IMR-90 (cell line): ENCODE data around the gene PIGN. TPM values are rescaled to one million over a fixed set of nuclear protein-coding genes. Genes with fewer than 3 reads are reported as not detected.
A peak's percentile ranks its signal among the peaks of the same experiment; 100 is the strongest.

Experiments used
- ATAC-seq: fragments of 200-7000 bp; cut with Tn5 transposase; 2 replicates; pipeline ENCODE4 v1.9.1; 2020; ENCODE audit warnings: low read depth, mild to moderate bottlenecking, moderate library complexity
- BruUV-seq: library from RNA; stranded (reverse); fragments of 400-500 nt; replicated peaks from 2 replicates; lab custom pipeline; 2021; lab: Mats Ljungman, UMichigan
- CTCF ChIA-PET: fragments of 300-600 bp; formaldehyde crosslinking; extraction: SDS; loops from one replicate; lab custom pipeline; 2021; ENCODE audit warnings: antibody characterized with exemption; lab: Yijun Ruan, JAX
- POLR2A ChIA-PET: fragments of 300-600 bp; sonication (Branson Sonifier 250); formaldehyde crosslinking; loops from one replicate; lab custom pipeline; 2022; ENCODE audit warnings: antibody characterized with exemption; ENCODE audit not compliant: unreplicated experiment; lab: Charles Lee
- DNase-seq: peaks from one replicate; pipeline ENCODE4 v3.0.0; 2013
- H2AFZ ChIP-seq: replicated peaks from 2 replicates; pipeline ENCODE3; 2013; ENCODE audit warnings: low read length, mild to moderate bottlenecking; ENCODE audit not compliant: poor library complexity
- H2AK5ac ChIP-seq: 2 replicates; pipeline ENCODE4 v1.6.1; 2013; ENCODE audit warnings: low read depth, low read length, inconsistent platforms
- H2AK9ac ChIP-seq: replicated peaks from 2 replicates; pipeline ENCODE3; 2013; ENCODE audit warnings: mild to moderate bottlenecking, low read depth, low read length, moderate library complexity; ENCODE audit not compliant: poor library complexity
- H2BK120ac ChIP-seq: 2 replicates; pipeline ENCODE4 v1.6.1; 2013; ENCODE audit warnings: low read depth, low read length, inconsistent platforms
- H2BK15ac ChIP-seq: 3 replicates; pipeline ENCODE4 v1.6.1; 2013; ENCODE audit warnings: low read depth, low read length, inconsistent platforms
- H2BK20ac ChIP-seq: 2 replicates; pipeline ENCODE4 v1.6.1; 2013; ENCODE audit warnings: low read depth, mild to moderate bottlenecking, inconsistent platforms, low read length, moderate library complexity
- H2BK5ac ChIP-seq: 2 replicates; pipeline ENCODE4 v1.6.1; 2013; ENCODE audit warnings: mild to moderate bottlenecking, low read depth, low read length, inconsistent platforms; ENCODE audit not compliant: poor library complexity, severe bottlenecking
- H3K14ac ChIP-seq: replicated peaks from 2 replicates; pipeline ENCODE4 v1.6.1; 2013; ENCODE audit warnings: low read depth, low read length, inconsistent platforms
- H3K18ac ChIP-seq: 2 replicates; pipeline ENCODE4 v1.6.1; 2013; ENCODE audit warnings: low read depth, low read length, control low read depth
- H3K23ac ChIP-seq: 2 replicates; pipeline ENCODE4 v1.6.1; 2013; ENCODE audit warnings: low read depth, low read length, inconsistent platforms
- H3K27ac ChIP-seq: 2 replicates; pipeline ENCODE4 v1.5.1; 2013; ENCODE audit warnings: mild to moderate bottlenecking, control low read depth, low read length; ENCODE audit not compliant: insufficient read depth
- H3K27me3 ChIP-seq: 2 replicates; pipeline ENCODE4 v1.6.1; 2013; ENCODE audit warnings: low read length; ENCODE audit not compliant: control insufficient read depth, insufficient read depth
- H3K36me3 ChIP-seq: 2 replicates; pipeline ENCODE4 v1.6.1; 2013; ENCODE audit warnings: low read length, mixed read lengths; ENCODE audit not compliant: control insufficient read depth, insufficient read depth
- H3K4ac ChIP-seq: 2 replicates; pipeline ENCODE4 v1.6.1; 2013; ENCODE audit warnings: low read depth, low read length, inconsistent platforms
- H3K4me1 ChIP-seq: 2 replicates; pipeline ENCODE4 v1.6.1; 2013; ENCODE audit warnings: low read length, mixed read lengths; ENCODE audit not compliant: control insufficient read depth, insufficient read depth
- H3K4me2 ChIP-seq: 2 replicates; pipeline ENCODE4 v1.6.1; 2013; ENCODE audit warnings: low read depth, mild to moderate bottlenecking, control low read depth, low read length, moderate library complexity
- H3K4me3 ChIP-seq: 2 replicates; pipeline ENCODE4 v1.5.1; 2013; ENCODE audit warnings: low read depth, mild to moderate bottlenecking, control low read depth, low read length, moderate library complexity; ENCODE audit not compliant: insufficient read depth
- H3K56ac ChIP-seq: 2 replicates; pipeline ENCODE4 v1.6.1; 2013; ENCODE audit warnings: low read length, inconsistent platforms; ENCODE audit not compliant: insufficient read depth; ENCODE audit errors: extremely low read depth
- H3K79me1 ChIP-seq, 2 experiments: 2 replicates each; pipeline ENCODE4 v1.6.1; 2013; ENCODE audit warnings: low read length in 2 of 2, inconsistent platforms in 1 of 2, low read depth in 1 of 2
- H3K9ac ChIP-seq: 2 replicates; pipeline ENCODE4 v1.6.1; 2013; ENCODE audit warnings: low read depth, low read length, control low read depth
- H3K9me1 ChIP-seq: 2 replicates; pipeline ENCODE4 v1.6.1; 2013; ENCODE audit warnings: low read length, inconsistent platforms; ENCODE audit not compliant: insufficient read depth
- H3K9me3 ChIP-seq: 2 replicates; pipeline ENCODE4 v1.6.1; 2013; ENCODE audit warnings: low read length; ENCODE audit not compliant: control insufficient read depth, insufficient read depth
- H4K20me1 ChIP-seq: 2 replicates; pipeline ENCODE4 v1.6.1; 2013; ENCODE audit warnings: low read length, inconsistent platforms; ENCODE audit not compliant: insufficient read depth
- H4K5ac ChIP-seq: 2 replicates; pipeline ENCODE4 v1.6.1; 2013; ENCODE audit warnings: mild to moderate bottlenecking, low read depth, low read length, control low read depth
- H4K8ac ChIP-seq, 2 experiments: 2 replicates each; pipeline ENCODE4 v1.6.1; 2013; ENCODE audit warnings: low read depth in 2 of 2, low read length in 2 of 2, control low read depth in 1 of 2, inconsistent platforms in 1 of 2
- H4K91ac ChIP-seq: 2 replicates; pipeline ENCODE4 v1.6.1; 2013; ENCODE audit warnings: low read depth, low read length, inconsistent platforms; ENCODE audit not compliant: insufficient read depth
- CEBPB ChIP-seq: IDR thresholded peaks from 2 replicates; pipeline ENCODE4 v1.6.1; 2012; ENCODE audit warnings: low read depth, low read length, improper control_type of control experiment
- NFE2L2 ChIP-seq: fragments of 150-350 bp; IDR thresholded peaks from 2 replicates; pipeline ENCODE4 v1.6.1; 2016; ENCODE audit warnings: low read depth, mild to moderate bottlenecking, low read length
- WGBS, 2 experiments: methylation state at CpG; one replicate each; pipeline versions ENCODE4 v1.1.5 to v1.1.7; 2013; ENCODE audit warnings: missing lambda C conversion rate in 2 of 2; ENCODE audit not compliant: insufficient read length in 1 of 2; ENCODE audit errors: extremely low coverage in 2 of 2; 5-methylcytosine and 5-hydroxymethylcytosine counted together
- dilution Hi-C: fragments of 300-500 bp; cut with HindIII; formaldehyde crosslinking; loops from one replicate; pipeline ENCODE4 v1.14.3; 2018; ENCODE audit warnings: low sequenced_read_pairs; ENCODE audit not compliant: unreplicated experiment
- in situ Hi-C: fragments of 300-500 bp; cut with MboI; formaldehyde crosslinking; loops from 3 replicates; pipeline ENCODE4 v1.14.3; 2019; ENCODE audit warnings: low sequenced_read_pairs, inconsistent platforms, mixed read lengths
- intact Hi-C: fragments of 100-400 bp; cut with micrococcal nuclease; formaldehyde crosslinking; loops from 2 replicates; pipeline ENCODE4 v1.10.0; 2022
- polyA plus RNA-seq, 3 experiments: library from polyadenylated mRNA; depleted of rRNA; stranded (reverse); fragments of >200 nt; gene quantifications; 2 replicates each; pipeline ENCODE4 v1.2.3, GENCODE V29; 2012; ENCODE audit warnings: low replicate concordance in 1 of 3
- total RNA-seq: library from RNA; depleted of rRNA; stranded (reverse); fragments of >200 nt; gene quantifications from 2 replicates; pipeline ENCODE4 v1.2.3, GENCODE V29; 2012

The PIGN gene
- total and polyA plus RNA-seq, 2 of the 4 experiments (the other 2 are of a cell fraction), result 9.0 to 17.9 TPM

- no peak overlapping the region for H4K5ac ChIP-seq
- WGBS, 2 experiments, result 78% methylated on average over 2 of the region's 3 CpGs; no CpG with 5 or more reads in 1 of the 2 experiments
- no peaks in the 10 kb centered on the region for H3K79me1 ChIP-seq
- no peak overlapping the region for H3K27ac ChIP-seq
- no peaks in the 10 kb centered on the region for H3K27me3 ChIP-seq
- no peaks in the 10 kb centered on the region; the same call in 1 of the 2 replicates for H3K9me1 ChIP-seq
- H2AK5ac ChIP-seq, result no peak overlapping the region; the same call in 1 of the 2 replicates
- no peak overlapping the region for H3K56ac ChIP-seq
- BruUV-seq, result no TSS peak
- H2BK5ac ChIP-seq, result no peak overlapping the region
- H3K14ac ChIP-seq, result 0 out of 2 replicates have a peak overlapping the region, but pooled peaks have one; percentile 48
- dilution Hi-C loops (no loop called here), in situ Hi-C loops (no loop called here), intact Hi-C loops (no loop called here)
- peaks cover 2% of the 10 kb centered on the region; the same call in 1 of the 2 replicates for H3K4me1 ChIP-seq
- POLR2A ChIA-PET, result no interaction called here
- ATAC-seq (peak; percentile 29), DNase-seq (no peak)
- no peaks in the 10 kb centered on the region for H3K36me3 ChIP-seq
- TF ChIP-seq CEBPB, result peak; percentile 39; the same call in 1 of the 2 replicates
- no peak for TF ChIP-seq NFE2L2
- H3K4me2 ChIP-seq, result no peak overlapping the region
- CTCF ChIA-PET, result no interaction called here
- no peak overlapping the region for H3K9ac ChIP-seq
- H2BK120ac ChIP-seq, result no peak overlapping the region
- H2BK20ac ChIP-seq, result no peak overlapping the region
- no peak overlapping the region for H2AK9ac ChIP-seq
- peaks cover 8% of the 10 kb centered on the region; the same call in 1 of the 2 replicates for H3K9me3 ChIP-seq
- H4K91ac ChIP-seq, result no peak overlapping the region
- peak overlapping the region; percentile 34 for H2AFZ ChIP-seq
- H3K4ac ChIP-seq, result no peak overlapping the region
- no peak overlapping the region for H4K8ac ChIP-seq
- no peak overlapping the region for H3K18ac ChIP-seq
- no peak overlapping the region for H2BK15ac ChIP-seq
- H3K23ac ChIP-seq, result no peak overlapping the region
- H4K20me1 ChIP-seq, result no peaks in the 10 kb centered on the region
- no peak overlapping the region for H3K4me3 ChIP-seq
Observed at GRCh38 chr18:62009521-62009920, 177.3 kb downstream of the PIGN start.
